Adrenal gland (tissue), 5 donors: ENCODE data around the gene TFAP2B.

Source experiments
- POLR2A ChIP-seq, 2 donors: fragments of 450-650 bp; IDR thresholded peaks; one replicate each; pipeline ENCODE4 v1.6.1; 2017; ENCODE audit warnings: antibody characterized with exemption in 2 of 2, mild to moderate bottlenecking in 2 of 2, moderate library complexity in 1 of 2
- TF ChIP-seq, protein P1 (sequence below), 6 experiments: fragments of 450-650 bp in 4 of 6; fragments of 200-600 bp in 2 of 6; sonication (generic) in 1 of 6; IDR thresholded peaks; 1 replicate in 5 of 6; 2 replicates in 1 of 6; pipeline versions ENCODE4 v1.5.1 to v1.8.0; 2016 to 2021; ENCODE audit warnings: antibody characterized with exemption in 6 of 6, mild to moderate bottlenecking in 2 of 6, moderate library complexity in 1 of 6
- donor health status: DM: no; HTN: no; CAD: no.

DNA sequence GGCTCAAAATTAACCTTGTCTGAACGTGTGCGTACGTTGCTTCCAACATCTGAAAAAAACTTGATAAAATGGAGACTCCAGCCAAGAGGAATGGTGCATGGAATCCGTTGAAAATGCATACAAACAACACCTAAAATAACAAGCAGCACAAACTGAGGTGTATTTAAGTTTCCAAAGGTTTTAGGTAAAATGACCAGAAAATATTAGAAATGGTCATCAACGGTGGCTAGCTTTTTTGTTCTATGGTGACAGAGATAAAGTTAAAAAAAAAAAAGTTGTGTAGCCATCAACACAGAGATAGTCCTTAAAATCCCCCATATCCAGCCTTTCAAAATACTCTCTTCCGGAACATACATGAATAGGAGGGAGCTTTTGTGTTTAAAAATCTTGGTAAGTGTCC lies 651 bp upstream of the TFAP2B start:
- no peak for TF ChIP-seq POLR2A (IDR thresholded peaks at IDR 0.05)
- TF ChIP-seq, protein P1, sequence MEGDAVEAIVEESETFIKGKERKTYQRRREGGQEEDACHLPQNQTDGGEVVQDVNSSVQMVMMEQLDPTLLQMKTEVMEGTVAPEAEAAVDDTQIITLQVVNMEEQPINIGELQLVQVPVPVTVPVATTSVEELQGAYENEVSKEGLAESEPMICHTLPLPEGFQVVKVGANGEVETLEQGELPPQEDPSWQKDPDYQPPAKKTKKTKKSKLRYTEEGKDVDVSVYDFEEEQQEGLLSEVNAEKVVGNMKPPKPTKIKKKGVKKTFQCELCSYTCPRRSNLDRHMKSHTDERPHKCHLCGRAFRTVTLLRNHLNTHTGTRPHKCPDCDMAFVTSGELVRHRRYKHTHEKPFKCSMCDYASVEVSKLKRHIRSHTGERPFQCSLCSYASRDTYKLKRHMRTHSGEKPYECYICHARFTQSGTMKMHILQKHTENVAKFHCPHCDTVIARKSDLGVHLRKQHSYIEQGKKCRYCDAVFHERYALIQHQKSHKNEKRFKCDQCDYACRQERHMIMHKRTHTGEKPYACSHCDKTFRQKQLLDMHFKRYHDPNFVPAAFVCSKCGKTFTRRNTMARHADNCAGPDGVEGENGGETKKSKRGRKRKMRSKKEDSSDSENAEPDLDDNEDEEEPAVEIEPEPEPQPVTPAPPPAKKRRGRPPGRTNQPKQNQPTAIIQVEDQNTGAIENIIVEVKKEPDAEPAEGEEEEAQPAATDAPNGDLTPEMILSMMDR (IDR thresholded peaks at IDR 0.05) = no peak
